VCaP (cell line): Measurements from ENCODE around the gene DAP.
"Not testable (repeated sequence)": the region's sequence is repeated elsewhere in the genome, so short reads cannot be mapped to it uniquely, and the experiment has no call there.

Experiments used
- H3K27ac ChIP-seq: fragments of 450-650 bp; 2 replicates; pipeline ENCODE4 v1.5.1; 2017
- TF ChIP-seq, protein P1 (sequence below): fragments of 450-650 bp; conservative IDR thresholded peaks from 2 replicates; pipeline ENCODE4 v1.5.1; 2017; ENCODE audit warnings: mild to moderate bottlenecking, moderate library complexity

Gene DAP

DNA sequence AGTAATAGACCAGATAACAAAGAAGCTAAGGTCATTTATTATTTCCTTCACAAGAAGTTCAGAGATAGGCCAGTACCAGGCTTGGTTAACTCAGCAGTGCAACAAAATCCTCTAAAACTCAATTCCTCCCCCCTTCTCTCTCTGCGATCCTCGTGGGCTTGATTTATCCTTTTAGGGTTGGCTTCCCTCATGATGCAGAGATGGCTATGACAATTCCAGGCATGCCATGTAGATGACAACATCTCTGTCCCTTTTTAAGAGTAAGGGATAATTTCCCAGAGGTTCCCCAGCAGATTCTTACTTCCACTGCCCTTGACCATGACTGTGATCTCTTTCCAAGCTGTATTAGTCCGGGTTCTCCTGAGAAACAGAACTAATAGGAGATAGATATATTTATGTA is 28.7 kb upstream of the DAP start:
- H3K27ac ChIP-seq = no peak overlapping the region
- TF ChIP-seq, protein P1, sequence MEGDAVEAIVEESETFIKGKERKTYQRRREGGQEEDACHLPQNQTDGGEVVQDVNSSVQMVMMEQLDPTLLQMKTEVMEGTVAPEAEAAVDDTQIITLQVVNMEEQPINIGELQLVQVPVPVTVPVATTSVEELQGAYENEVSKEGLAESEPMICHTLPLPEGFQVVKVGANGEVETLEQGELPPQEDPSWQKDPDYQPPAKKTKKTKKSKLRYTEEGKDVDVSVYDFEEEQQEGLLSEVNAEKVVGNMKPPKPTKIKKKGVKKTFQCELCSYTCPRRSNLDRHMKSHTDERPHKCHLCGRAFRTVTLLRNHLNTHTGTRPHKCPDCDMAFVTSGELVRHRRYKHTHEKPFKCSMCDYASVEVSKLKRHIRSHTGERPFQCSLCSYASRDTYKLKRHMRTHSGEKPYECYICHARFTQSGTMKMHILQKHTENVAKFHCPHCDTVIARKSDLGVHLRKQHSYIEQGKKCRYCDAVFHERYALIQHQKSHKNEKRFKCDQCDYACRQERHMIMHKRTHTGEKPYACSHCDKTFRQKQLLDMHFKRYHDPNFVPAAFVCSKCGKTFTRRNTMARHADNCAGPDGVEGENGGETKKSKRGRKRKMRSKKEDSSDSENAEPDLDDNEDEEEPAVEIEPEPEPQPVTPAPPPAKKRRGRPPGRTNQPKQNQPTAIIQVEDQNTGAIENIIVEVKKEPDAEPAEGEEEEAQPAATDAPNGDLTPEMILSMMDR = no peak

DNA sequence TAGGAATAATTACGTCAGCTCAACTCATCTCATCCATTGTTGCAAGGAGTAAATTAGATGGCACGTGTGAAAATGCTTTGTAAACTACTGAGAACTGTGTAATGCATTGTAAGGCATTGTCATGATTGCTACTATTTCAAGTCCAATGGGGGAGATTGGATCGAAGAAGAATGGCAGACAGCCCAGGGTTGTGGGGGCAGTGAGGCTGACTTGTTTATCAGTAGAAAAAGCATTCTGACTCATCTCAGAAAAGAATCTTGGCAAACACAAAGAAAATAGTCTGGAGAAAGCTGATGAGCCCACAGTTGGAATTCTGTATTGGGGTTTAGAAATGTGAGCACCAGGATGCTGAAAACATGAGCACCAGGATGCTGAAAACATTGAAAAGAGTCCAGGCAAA is 28.0 kb upstream of the DAP start:
- TF ChIP-seq, protein P1 = no peak
- H3K27ac ChIP-seq = no peak overlapping the region

DNA sequence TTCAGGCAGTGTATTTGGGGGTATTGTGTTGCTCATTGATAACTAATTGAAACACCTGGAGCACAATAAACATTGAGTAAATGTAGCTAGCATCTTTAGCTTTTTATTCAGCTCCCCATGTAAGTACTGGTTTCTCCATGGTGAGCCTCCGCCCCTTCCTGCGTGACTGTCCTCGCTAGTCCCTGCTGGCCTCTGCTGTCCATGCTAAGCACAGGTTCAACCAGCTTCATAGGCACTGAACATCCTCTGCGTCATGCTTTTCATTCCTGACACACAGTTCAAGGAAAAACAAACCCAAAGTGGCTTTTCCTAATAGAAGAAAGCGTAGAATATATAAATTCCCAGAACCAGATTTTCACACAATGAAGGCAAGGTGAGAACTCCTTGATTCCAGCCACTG is 27.3 kb upstream of the DAP start:
- H3K27ac ChIP-seq = no peak overlapping the region
- TF ChIP-seq, protein P1 = no peak

DNA sequence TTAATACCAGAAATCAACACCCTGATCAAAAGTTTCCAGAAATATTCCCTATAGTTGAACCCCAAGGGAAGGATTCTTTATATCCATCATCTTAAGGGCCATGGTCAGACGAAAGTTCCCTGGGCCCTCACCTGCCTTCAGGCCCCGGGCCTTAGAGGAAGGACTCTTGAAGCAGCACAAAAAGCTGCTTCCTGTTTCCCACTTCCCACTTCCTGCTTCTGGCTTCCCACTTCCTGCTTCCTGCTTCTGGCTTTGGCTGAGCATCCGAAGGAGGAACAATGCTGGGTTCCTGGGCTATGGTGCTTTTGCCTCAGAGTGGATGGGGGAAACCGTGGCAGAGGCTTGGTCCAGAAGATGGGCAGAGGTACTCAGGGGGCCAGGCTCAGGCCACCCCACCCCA is 25.8 kb upstream of the DAP start:
- no peak overlapping the region for H3K27ac ChIP-seq
- TF ChIP-seq, protein P1 = no peak

DNA sequence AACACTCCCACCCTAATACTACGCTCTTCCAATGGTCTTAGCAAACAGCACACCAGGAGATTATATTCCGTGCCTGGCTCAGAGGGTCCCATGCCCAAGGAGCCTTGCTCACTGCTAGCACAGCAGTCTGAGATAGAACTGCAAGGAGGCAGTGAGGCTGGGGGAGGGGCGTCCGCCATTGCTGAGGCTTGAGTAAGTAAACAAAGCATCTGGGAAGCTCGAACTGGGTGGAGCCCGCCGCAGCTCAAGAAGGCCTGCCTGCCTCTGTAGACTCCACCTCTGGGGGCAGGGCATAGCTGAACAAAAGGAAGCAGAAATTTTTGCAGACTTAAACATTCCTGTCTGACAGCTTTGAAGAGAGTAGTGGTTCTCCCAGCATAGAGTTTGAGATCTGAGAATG is 19.2 kb upstream of the DAP start:
- H3K27ac ChIP-seq = not testable (repeated sequence)

DNA sequence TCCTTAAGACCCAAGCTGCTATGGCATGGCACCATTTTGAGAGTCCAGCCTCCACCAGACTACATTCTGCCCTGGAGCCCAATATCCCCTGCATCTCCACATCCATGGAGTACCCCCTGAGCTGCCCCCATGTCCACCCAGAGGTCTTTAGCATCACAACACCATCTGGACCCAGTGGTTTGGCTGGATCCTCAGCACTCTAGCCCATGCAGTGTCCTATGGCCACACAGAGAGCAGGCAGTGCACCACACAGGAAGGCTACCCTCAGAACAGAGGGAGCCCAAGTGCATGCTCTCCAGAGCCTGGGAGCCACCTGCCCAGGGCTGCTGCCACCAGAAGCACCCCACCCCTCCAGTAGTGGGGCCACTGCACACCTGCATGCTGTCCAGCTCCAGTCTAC is 18.6 kb upstream of the DAP start:
- TF ChIP-seq, protein P1 = no peak
- H3K27ac ChIP-seq = no peak overlapping the region

DNA sequence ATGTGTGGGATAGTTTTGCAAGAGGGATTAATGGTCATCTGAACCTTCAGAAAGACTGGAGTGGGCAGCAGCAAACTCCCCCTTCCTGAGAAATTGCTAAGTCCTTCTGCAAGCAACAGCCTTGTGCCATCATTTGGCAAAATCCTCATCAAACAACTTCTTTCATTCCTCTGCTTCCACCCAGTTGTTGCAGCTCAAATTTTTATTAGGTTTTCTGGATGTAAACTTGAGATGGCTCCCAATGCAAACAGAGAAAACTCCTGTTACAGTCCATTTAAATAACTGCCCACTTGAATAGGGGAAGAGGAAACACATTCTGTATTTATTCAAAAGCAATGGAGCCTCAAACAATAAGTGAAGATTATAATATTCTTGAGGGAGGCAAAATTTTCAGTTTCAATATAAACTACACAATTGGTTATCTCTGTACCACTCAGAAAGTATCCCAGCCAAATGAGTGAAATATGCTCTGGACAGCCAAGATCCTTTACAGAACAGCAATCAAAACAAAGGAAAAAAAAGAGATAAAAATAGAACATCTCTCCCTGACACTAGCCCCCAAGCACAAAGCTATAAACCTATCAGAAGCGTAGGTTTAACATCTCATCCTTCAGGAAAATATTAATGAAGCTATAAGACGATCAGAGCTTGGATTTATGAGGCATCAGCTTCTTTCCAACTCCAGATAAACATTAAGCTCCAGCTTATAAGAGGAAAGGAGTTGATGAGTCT is 17.3 kb upstream of the DAP start:
- H3K27ac ChIP-seq = peak overlapping the region; percentile 14; the same call in 1 of the 2 replicates
- TF ChIP-seq, protein P1 = no peak

DNA sequence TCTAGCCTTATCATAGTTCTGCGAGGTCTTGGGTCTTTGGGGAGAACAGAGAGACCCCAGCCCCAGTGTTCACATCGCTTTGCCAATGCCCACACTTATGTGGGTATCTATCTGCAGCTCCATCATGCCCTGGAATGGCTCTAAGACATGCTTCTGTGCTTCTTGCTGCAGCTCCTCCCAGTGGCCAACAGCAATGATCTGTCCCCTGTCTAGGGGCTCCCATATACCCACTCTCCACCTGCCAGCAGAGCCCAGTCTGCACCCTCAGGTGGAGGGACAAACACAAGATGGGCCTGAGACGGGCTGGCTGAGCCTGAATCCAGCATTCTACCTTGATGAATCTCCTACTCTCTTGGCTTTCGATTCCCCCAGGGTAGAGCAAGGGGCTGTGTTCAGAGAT is 14.6 kb upstream of the DAP start:
- H3K27ac ChIP-seq = no peak overlapping the region
- TF ChIP-seq, protein P1 = no peak
